Activated CD4-positive, alpha-beta memory T cell treated with anti-CD3 and anti-CD28 coated beads for 36 hours (primary cell): ENCODE measurements around the gene CARD11. TPM values are rescaled to one million over a fixed set of nuclear protein-coding genes. Genes with fewer than 3 reads are reported as not detected.
A peak's percentile ranks its signal among the peaks of the same experiment; 100 is the strongest.

Experiments used
- CTCF ChIA-PET: fragments of 350-600 bp; sonication (Branson Sonifier 250); formaldehyde crosslinking; loops from one replicate; lab custom pipeline; 2021; ENCODE audit warnings: antibody characterized with exemption, inconsistent platforms; lab: Charles Lee
- POLR2A ChIA-PET: fragments of 350-600 bp; sonication (Branson Sonifier 250); formaldehyde crosslinking; loops from one replicate; lab custom pipeline; 2021; ENCODE audit warnings: antibody characterized with exemption; lab: Charles Lee
- DNase-seq: peaks from one replicate; pipeline ENCODE4 v3.0.0-alpha.2; 2020
- H3K27ac Mint-ChIP-seq: one replicate; pipeline ENCODE4 v1.8.0; 2021; ENCODE audit warnings: mixed read lengths
- H3K27me3 Mint-ChIP-seq: one replicate; pipeline ENCODE4 v1.8.0; 2021; ENCODE audit warnings: mixed read lengths
- H3K36me3 Mint-ChIP-seq: one replicate; pipeline ENCODE4 v1.8.0; 2021; ENCODE audit warnings: mixed read lengths
- H3K4me1 Mint-ChIP-seq: one replicate; pipeline ENCODE4 v1.8.0; 2021; ENCODE audit warnings: low read depth, mixed read lengths
- H3K4me3 Mint-ChIP-seq: one replicate; pipeline ENCODE4 v1.8.0; 2021; ENCODE audit warnings: mild to moderate bottlenecking, mixed read lengths
- H3K9me3 Mint-ChIP-seq: one replicate; pipeline ENCODE4 v1.8.0; 2021; ENCODE audit warnings: mixed read lengths
- intact Hi-C: fragments of 100-400 bp; cut with micrococcal nuclease; formaldehyde crosslinking; loops from one replicate; pipeline ENCODE4 v1.15.1; 2023
- total RNA-seq, 2 experiments: library from RNA; stranded (reverse); gene quantifications; one replicate each; pipeline ENCODE4 v1.2.3, GENCODE V29; 2021

The CARD11 gene
- total RNA-seq, 2 experiments from 2014 or later, result 107 to 108 TPM

DNA sequence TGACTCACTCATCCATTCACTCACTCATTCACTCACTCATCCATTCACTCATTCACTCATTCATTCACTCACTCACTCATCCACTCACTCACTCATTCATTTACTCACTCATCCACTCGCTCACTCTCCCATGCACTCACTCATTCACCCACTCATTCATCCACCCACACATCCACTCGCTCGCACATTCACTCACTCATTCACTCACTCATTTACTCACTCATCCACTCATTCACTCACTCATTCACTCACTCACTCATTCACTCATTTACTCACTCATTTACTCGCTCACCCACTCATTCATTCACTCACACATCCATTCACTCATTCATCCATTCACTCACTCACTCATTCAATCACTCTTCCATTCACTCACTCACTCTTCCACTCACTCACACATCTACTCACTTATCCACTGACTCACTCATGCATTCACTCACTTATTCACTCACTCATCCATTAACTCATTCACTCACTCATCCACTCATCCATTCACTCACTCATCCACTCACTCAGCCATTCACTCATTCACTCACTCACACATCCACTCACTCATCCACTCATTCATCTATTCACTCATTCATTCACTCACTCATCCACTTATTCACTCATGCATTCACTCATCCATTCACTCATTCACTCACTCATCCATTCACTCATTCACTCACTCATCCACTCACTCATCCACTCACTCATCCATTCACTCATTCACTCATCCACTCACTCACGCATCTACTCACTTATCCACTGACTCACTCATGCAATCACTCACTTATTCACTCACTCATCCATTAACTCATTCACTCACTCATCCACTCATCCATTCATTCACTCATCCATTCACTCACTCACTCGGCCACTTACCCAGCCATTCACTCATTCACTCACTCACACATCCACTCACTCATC, 74.0 kb downstream of the CARD11 start:
- intact Hi-C loops, result loop anchor here (10.0 kb wide), 1 partner anchor 185 kb away; no protein-coding TSS in a partner anchor
- peak; percentile 7 for DNase-seq
- no peak overlapping the region for H3K4me3 Mint-ChIP-seq
- H3K27me3 Mint-ChIP-seq, result no peaks in the 10 kb centered on the region
- H3K36me3 Mint-ChIP-seq, result peaks cover 38% of the 10 kb centered on the region
- CTCF ChIA-PET, result no interaction called here
- H3K4me1 Mint-ChIP-seq, result peaks cover 24% of the 10 kb centered on the region
- H3K9me3 Mint-ChIP-seq, result peaks cover 31% of the 10 kb centered on the region
- POLR2A ChIA-PET, result no interaction called here
- H3K27ac Mint-ChIP-seq, result no peak overlapping the region

- peaks cover 31% of the 10 kb centered on the region for H3K4me1 Mint-ChIP-seq
- no peak overlapping the region for H3K27ac Mint-ChIP-seq
- CTCF ChIA-PET, result no interaction called here
- no peak overlapping the region for H3K4me3 Mint-ChIP-seq
- H3K27me3 Mint-ChIP-seq, result no peaks in the 10 kb centered on the region
- H3K9me3 Mint-ChIP-seq, result peaks cover 31% of the 10 kb centered on the region
- POLR2A ChIA-PET, result no interaction called here
- intact Hi-C loops, result no loop called here
- peaks cover 34% of the 10 kb centered on the region for H3K36me3 Mint-ChIP-seq
- no peak for DNase-seq
Observed at GRCh38 chr7:2968616-2969397, 74.9 kb downstream of the CARD11 start.

GRCh38 chr7:2968176-2968575, 75.5 kb downstream of the CARD11 start:
- Mint-ChIP-seq H3K27me3 (no peaks in the 10 kb centered on the region), H3K36me3 (peaks cover 30% of the 10 kb centered on the region), H3K4me3 (no peak overlapping the region), H3K4me1 (peaks cover 31% of the 10 kb centered on the region), H3K27ac (no peak overlapping the region), H3K9me3 (peaks cover 31% of the 10 kb centered on the region)
- POLR2A ChIA-PET, result no interaction called here
- CTCF ChIA-PET, result no interaction called here
- intact Hi-C loops, result no loop called here
- no peak for DNase-seq

DNA sequence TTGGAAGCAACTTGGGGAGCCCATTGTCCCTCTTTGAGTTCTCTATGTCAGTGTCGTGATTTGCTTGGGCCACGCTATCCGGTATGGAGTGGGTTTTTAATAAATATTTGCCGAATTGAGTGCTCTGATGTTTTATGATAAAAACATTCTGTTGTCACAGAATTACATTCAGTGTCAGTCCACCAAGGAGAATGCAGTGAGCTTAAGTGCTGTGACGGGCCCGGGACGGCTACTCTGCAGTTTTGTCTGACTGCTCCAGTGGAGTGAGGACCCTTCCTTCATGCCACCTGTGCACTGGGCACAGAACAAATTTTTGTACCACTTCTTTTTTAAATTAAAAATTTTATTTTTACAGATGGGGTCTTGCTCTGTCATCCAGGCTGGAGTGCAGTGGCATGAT, 76.0 kb downstream of the CARD11 start:
- Mint-ChIP-seq H3K4me1 (peaks cover 35% of the 10 kb centered on the region), H3K27ac (no peak overlapping the region), H3K27me3 (no peaks in the 10 kb centered on the region), H3K36me3 (peaks cover 30% of the 10 kb centered on the region), H3K9me3 (peaks cover 31% of the 10 kb centered on the region), H3K4me3 (no peak overlapping the region)
- POLR2A ChIA-PET, result no interaction called here
- intact Hi-C loops, result no loop called here
- CTCF ChIA-PET, result no interaction called here
- no peak for DNase-seq

DNA sequence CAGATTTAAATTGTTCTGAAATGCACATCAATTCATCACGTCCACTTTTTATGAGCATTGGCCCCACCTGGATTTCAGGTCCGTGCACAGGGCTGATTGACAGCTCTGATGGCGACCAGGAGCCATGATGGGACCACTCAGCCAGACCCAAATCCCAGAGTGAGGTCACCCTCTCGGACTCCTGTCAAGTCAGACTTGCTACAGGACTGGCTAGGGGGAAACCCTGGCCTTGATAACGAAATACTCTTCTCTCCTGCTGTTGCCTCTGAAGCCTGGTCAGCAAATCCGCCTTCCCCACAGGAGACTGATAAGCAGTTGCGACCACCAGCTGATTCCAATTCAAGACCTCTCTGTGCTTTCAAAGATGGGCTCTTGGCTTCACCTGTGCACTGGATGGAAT, 76.4 kb downstream of the CARD11 start:
- peaks cover 29% of the 10 kb centered on the region for H3K36me3 Mint-ChIP-seq
- no peak overlapping the region for H3K4me3 Mint-ChIP-seq
- POLR2A ChIA-PET, result interaction anchor here (1.2 kb wide), 1 partner anchor 11 kb away, joined by 3 read pairs; no protein-coding TSS in a partner anchor
- no peaks in the 10 kb centered on the region for H3K27me3 Mint-ChIP-seq
- peaks cover 34% of the 10 kb centered on the region for H3K4me1 Mint-ChIP-seq
- peaks cover 31% of the 10 kb centered on the region for H3K9me3 Mint-ChIP-seq
- no peak for DNase-seq
- CTCF ChIA-PET, result no interaction called here
- intact Hi-C loops, result no loop called here
- H3K27ac Mint-ChIP-seq, result no peak overlapping the region

- DNase-seq, result no peak
- Mint-ChIP-seq H3K4me3 (no peak overlapping the region), H3K27me3 (no peaks in the 10 kb centered on the region), H3K4me1 (peaks cover 38% of the 10 kb centered on the region), H3K9me3 (peaks cover 31% of the 10 kb centered on the region), H3K36me3 (peaks cover 28% of the 10 kb centered on the region), H3K27ac (peak overlapping the region; percentile 35)
- POLR2A ChIA-PET, result interaction anchor here (1.2 kb wide), 1 partner anchor 10 kb away, joined by 3 read pairs; no protein-coding TSS in a partner anchor
- intact Hi-C loops, result no loop called here
- CTCF ChIA-PET, result no interaction called here
Observed at GRCh38 chr7:2966466-2967078, 77.1 kb downstream of the CARD11 start.

DNA sequence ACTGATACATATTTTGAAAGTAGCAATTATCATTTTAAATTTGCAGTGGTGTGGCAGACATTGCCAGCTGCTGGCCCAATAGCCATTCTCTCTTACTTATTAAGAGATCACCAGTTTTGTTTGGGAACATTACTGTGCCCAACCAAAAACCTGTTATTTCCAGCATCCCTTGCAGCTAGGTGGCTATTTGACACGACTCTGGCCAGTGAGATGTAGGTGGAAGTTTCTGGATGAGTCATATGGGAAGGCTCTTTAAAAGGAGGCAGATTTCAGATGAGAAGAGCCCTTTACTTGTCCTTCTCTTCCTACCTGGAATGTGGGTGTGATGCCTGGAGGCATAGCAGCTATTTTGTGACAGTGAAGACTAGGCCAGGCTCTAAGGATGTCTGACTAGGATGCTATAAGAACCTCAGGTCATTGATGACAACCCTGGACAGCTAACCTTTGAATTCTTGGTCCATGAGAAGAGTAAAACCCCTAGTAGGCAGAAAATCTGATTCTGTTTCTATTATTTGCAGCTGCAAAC, 77.9 kb downstream of the CARD11 start:
- Mint-ChIP-seq H3K36me3 (peaks cover 28% of the 10 kb centered on the region), H3K4me1 (peaks cover 39% of the 10 kb centered on the region), H3K4me3 (no peak overlapping the region), H3K9me3 (peaks cover 31% of the 10 kb centered on the region), H3K27ac (peak overlapping the region; percentile 16), H3K27me3 (no peaks in the 10 kb centered on the region)
- intact Hi-C loops, result no loop called here
- POLR2A ChIA-PET, result interaction anchor here (0.7 to 1.4 kb wide), 2 partner anchors 9 to 57 kb away, joined by 4 read pairs; no protein-coding TSS in a partner anchor
- CTCF ChIA-PET, result interaction anchor here (1.6 to 1.9 kb wide), 2 partner anchors 100 to 101 kb away, joined by 5 to 6 read pairs; no protein-coding TSS in a partner anchor
- DNase-seq, result no peak

DNA sequence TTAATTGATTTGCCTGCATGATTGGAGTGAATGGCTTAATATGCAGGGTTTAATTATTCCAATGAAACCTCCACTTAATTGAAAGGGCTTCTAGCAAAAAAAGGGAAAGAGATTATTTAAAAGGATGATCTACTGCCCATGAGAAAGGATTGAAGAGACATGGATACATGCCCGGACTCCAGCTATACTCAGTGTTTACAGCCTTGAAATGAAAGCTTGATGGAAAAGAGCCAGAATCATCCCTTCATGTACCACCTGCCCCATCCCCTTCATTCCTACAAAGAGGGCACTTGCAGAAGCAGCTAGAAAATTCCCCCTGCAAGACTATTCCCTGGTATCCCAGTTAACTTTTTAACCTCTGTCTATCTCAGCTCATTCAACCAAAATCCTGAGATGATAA, 78.4 kb downstream of the CARD11 start:
- Mint-ChIP-seq H3K4me1 (peaks cover 39% of the 10 kb centered on the region), H3K27me3 (no peaks in the 10 kb centered on the region), H3K9me3 (peaks cover 31% of the 10 kb centered on the region), H3K27ac (peak overlapping the region; percentile 16), H3K4me3 (no peak overlapping the region), H3K36me3 (peaks cover 31% of the 10 kb centered on the region)
- ChIA-PET CTCF (interaction anchor here (0.7 to 1.9 kb wide), 3 partner anchors 48 to 100 kb away, joined by 3 to 6 read pairs (median 5); no protein-coding TSS in a partner anchor), POLR2A (interaction anchor here (0.6 to 1.4 kb wide), 4 partner anchors 9 to 1131 kb away, joined by 3 to 4 read pairs (median 4); no protein-coding TSS in a partner anchor)
- no peak for DNase-seq
- intact Hi-C loops, result no loop called here

GRCh38 chr7:2964208-2964607, 79.5 kb downstream of the CARD11 start:
- POLR2A ChIA-PET, result interaction anchor here (0.8 to 1.2 kb wide), 3 partner anchors 12 to 137 kb away, joined by 3 to 5 read pairs (median 3); no protein-coding TSS in a partner anchor
- Mint-ChIP-seq H3K27ac (no peak overlapping the region), H3K4me3 (no peak overlapping the region), H3K9me3 (peaks cover 31% of the 10 kb centered on the region), H3K27me3 (no peaks in the 10 kb centered on the region), H3K4me1 (peaks cover 49% of the 10 kb centered on the region), H3K36me3 (peaks cover 31% of the 10 kb centered on the region)
- CTCF ChIA-PET, result interaction anchor here (1.9 kb wide), 1 partner anchor 99 kb away, joined by 6 read pairs; no protein-coding TSS in a partner anchor
- intact Hi-C loops, result loop anchor here (1.0 kb wide), 1 partner anchor 14 kb away; no protein-coding TSS in a partner anchor
- DNase-seq, result no peak

DNA sequence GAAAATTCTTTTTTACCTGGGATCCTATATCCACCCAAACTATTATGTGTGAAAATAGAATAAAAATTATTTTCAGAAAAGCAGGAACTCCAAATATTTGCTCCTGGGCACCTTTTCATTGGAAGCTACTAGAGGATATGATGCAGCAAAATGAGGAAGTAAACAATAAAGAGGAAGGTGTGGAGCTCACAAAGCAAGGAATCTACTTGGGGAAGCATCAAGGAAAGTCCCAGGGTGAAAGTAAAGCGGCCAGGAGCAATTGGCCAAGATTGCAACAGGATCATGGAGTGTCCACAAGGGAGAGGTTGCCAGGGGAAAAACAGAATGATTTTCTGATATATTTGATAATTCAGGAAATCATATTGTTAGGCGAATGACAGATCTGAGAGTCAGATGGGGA, 80.8 kb downstream of the CARD11 start:
- no peak overlapping the region for H3K27ac Mint-ChIP-seq
- H3K36me3 Mint-ChIP-seq, result peaks cover 40% of the 10 kb centered on the region
- POLR2A ChIA-PET, result no interaction called here
- H3K4me3 Mint-ChIP-seq, result no peak overlapping the region
- peaks cover 58% of the 10 kb centered on the region for H3K4me1 Mint-ChIP-seq
- peaks cover 26% of the 10 kb centered on the region for H3K9me3 Mint-ChIP-seq
- intact Hi-C loops, result no loop called here
- no peak for DNase-seq
- no peaks in the 10 kb centered on the region for H3K27me3 Mint-ChIP-seq
- CTCF ChIA-PET, result no interaction called here
